Colonic mucosa (tissue), 4 donors: ENCODE results near the gene WDR38. TPM values are rescaled to one million over a fixed set of nuclear protein-coding genes. Genes with fewer than 3 reads are reported as not detected.

ENCODE experiments used
- DNase-seq: peaks from one replicate; pipeline ENCODE4 v3.0.0-alpha.2; 2020
- H3K27ac ChIP-seq: fragments of 200-600 bp; one replicate; pipeline ENCODE4 v1.8.0; 2021
- H3K27me3 ChIP-seq: fragments of 200-600 bp; one replicate; pipeline ENCODE4 v1.8.0; 2021
- H3K36me3 ChIP-seq: fragments of 200-600 bp; one replicate; pipeline ENCODE4 v1.8.0; 2021
- H3K4me1 ChIP-seq: fragments of 200-600 bp; one replicate; pipeline ENCODE4 v1.8.0; 2021; ENCODE audit warnings: mild to moderate bottlenecking
- H3K4me3 ChIP-seq: fragments of 200-600 bp; one replicate; pipeline ENCODE4 v1.8.0; 2021
- H3K9ac ChIP-seq, 2 donors: one replicate each; pipeline ENCODE4 v1.7.0; 2013; ENCODE audit warnings: control low read depth in 2 of 2, low read depth in 2 of 2, low read length in 2 of 2
- H3K9me3 ChIP-seq: fragments of 200-600 bp; one replicate; pipeline ENCODE4 v1.8.0; 2021
- CTCF ChIP-seq: fragments of 200-600 bp; IDR thresholded peaks from one replicate; pipeline ENCODE4 v1.8.0; 2022; ENCODE audit warnings: antibody characterized with exemption, mild to moderate bottlenecking
- intact Hi-C: fragments of 100-400 bp; cut with DNase I; formaldehyde crosslinking; loops from one replicate; pipeline ENCODE4 v1.14.1; 2022
- total RNA-seq, 2 donors: library from RNA; stranded (reverse); fragmentation: NEBNext Ultra II Directional in 1 of 2; extraction: Animal tissue kit (Norgen Biotek cat#: 25700) in 1 of 2; gene quantifications; one replicate each; pipeline ENCODE4 v1.2.1, GENCODE V29; 2021
- donor health status: healthy.
- donor health status: DM: no; HTN: no; CAD: no.
- donor health status: DM: no; HTN: no; CAD: no.

The WDR38 gene
- total RNA-seq, 2 donors from 2014 or later = not detected

- H3K9me3 ChIP-seq = no peaks in the 10 kb centered on the region
- TF ChIP-seq CTCF = no peak
- no peaks in the 10 kb centered on the region for H3K36me3 ChIP-seq
- no peak overlapping the region for H3K4me3 ChIP-seq
- no peak for DNase-seq
- H3K27ac ChIP-seq = no peak overlapping the region
- H3K4me1 ChIP-seq = no peaks in the 10 kb centered on the region
- intact Hi-C loops = no loop called here
- H3K9ac ChIP-seq = no peak overlapping the region
- H3K27me3 ChIP-seq = no peaks in the 10 kb centered on the region
Measured at GRCh38 chr9:124906966-124907365, 53.7 kb downstream of the WDR38 start.

Other genes starting within 250 kb of the WDR38 start
- 1 to 10 TPM; 4.8 to 4.9 TPM for gene NR6A1, start 82.1 kb upstream of the WDR38 start, total RNA-seq
- 10 to 100 TPM in 1 of 2 donors, 1 to 10 TPM in 1; 2.9 to 12.1 TPM for gene OLFML2A, start 76.3 kb upstream of the WDR38 start, total RNA-seq
- gene RPL35, start 8.5 kb downstream of the WDR38 start, total RNA-seq = 1,000 to 10,000 TPM in 1 of 2 donors, 100 to 1,000 TPM in 1; 890 to 1,374 TPM
- 10 to 100 TPM; 50.0 to 61.5 TPM for gene ARPC5L, start 8.7 kb downstream of the WDR38 start, total RNA-seq
- gene GOLGA1, start 87.6 kb downstream of the WDR38 start, total RNA-seq = 10 to 100 TPM; 19.1 to 23.2 TPM